Retinal pigment epithelial cell (primary cell): ENCODE results near the gene GFRA1.

Experiments used
- DNase-seq: peaks from one replicate; pipeline ENCODE4 v3.0.0-alpha.2; 2010; ENCODE audit warnings: low read depth
- H3K4me3 ChIP-seq: 2 replicates; pipeline ENCODE4 v1.5.1; 2011; ENCODE audit warnings: mild to moderate bottlenecking, low read length, control low read depth, moderate library complexity
- CTCF ChIP-seq: conservative IDR thresholded peaks from 2 replicates; pipeline ENCODE4 v1.5.1; 2011; ENCODE audit warnings: low read depth, low read length, control low read depth, inconsistent platforms

Gene GFRA1

GRCh38 chr10:116133634-116134033 is 139.4 kb downstream of the GFRA1 start:
- TF ChIP-seq CTCF = no peak

GRCh38 chr10:116132780-116133399 is 140.1 kb downstream of the GFRA1 start:
- H3K4me3 ChIP-seq = no peak overlapping the region
- no peak for DNase-seq
- no peak for TF ChIP-seq CTCF

More at GRCh38 chr10:116133634-116134033, 139.4 kb downstream of the GFRA1 start:
- DNase-seq = no peak
- no peak overlapping the region for H3K4me3 ChIP-seq

GRCh38 chr10:116130006-116130405 is 143.0 kb downstream of the GFRA1 start:
- no peak overlapping the region for H3K4me3 ChIP-seq
- no peak for DNase-seq
- no peak for TF ChIP-seq CTCF

DNA sequence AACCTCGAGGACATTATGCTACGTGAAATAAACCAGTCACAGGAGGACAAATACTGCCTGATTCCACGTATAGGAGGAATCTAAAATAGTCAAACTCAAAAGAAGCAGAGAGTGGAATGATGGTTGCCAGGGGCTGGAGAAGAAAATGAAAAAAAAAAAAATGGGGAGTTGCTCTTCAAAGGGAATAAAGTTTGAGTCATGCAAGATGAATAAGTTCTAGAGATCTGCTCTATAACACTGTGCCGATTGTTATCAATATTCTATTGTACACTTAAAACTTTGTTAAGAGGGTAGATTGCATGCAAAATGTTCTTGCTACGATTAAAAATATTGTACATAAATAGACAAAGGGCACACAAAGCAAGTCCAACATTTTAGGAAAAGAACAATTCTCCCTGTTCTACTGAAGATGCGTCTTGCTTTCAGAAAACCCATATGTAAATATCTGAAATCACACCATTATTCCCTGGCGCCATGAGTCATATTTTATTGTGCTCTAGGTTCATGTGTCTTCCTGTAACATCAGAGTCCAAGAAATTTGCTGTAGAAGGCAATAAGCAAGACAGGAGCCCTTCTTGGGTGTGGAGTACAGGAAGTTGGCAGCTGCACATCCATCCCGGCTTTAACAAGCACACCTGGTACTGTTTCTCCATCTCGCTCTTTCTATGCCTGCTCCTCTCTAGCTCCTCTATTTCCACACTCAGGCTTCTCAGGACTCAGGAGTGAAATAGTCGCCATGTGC is 145.9 kb downstream of the GFRA1 start:
- no peak for TF ChIP-seq CTCF
- DNase-seq = no peak
- no peak overlapping the region for H3K4me3 ChIP-seq

DNA sequence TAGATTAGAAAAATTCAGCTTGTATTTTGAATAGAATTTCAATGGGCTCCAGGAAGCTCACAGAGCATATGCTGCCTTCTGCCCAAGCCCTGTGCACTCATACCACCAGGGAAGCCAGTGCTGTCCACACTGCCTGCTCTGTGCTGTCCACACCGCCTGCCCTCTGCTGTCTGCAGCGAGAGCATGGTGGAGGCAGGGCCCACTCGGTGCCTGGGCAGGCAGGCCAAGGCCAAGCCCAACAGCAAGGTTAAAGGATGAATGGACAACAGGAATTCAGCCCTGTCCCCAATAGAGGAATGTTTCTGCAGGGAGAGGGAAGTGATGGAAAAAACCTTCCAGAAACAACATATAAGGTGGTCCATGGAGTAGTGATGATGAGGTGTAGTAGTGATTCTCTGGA is 146.8 kb downstream of the GFRA1 start:
- no peak for DNase-seq
- TF ChIP-seq CTCF = no peak
- no peak overlapping the region for H3K4me3 ChIP-seq

GRCh38 chr10:116125180-116125579 is 147.8 kb downstream of the GFRA1 start:
- DNase-seq = no peak
- no peak for TF ChIP-seq CTCF
- no peak overlapping the region for H3K4me3 ChIP-seq

DNA sequence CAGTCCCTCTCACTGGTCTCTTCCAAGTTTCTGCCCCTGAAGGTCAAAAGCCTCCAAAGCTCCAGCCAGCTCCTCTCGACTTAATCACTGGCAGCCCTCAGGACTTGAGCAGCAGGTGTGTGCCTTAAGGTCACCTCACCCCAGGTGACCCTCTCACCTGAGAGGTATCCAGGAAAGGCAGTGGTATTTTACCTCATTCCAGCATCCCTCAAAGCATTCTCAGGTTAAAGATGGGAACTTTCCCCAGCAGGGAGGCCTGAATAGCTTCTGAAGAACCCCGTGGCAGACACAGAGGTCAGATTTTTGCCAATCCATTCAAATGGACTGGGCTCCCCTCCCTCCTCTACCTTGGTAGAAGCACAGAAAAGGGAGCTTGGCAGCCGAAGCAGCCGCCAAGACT is 148.2 kb downstream of the GFRA1 start:
- H3K4me3 ChIP-seq = no peak overlapping the region
- DNase-seq = no peak
- TF ChIP-seq CTCF = no peak
